GM12873 (cell line): ENCODE measurements around the gene EDNRA.

Experiments
- CTCF ChIP-seq: IDR thresholded peaks from 2 replicates; pipeline ENCODE4 v1.5.1; 2012; ENCODE audit warnings: low read depth, mild to moderate bottlenecking, moderate library complexity, low read length, control low read depth; ENCODE audit not compliant: insufficient read depth; ENCODE audit errors: missing control alignments

Gene EDNRA

GRCh38 chr4:147480891-147481576 is at the start of gene EDNRA:
Gene EDNRA, plus strand, starts transcription at chr4:147481097. Its CDS starts 4,585 bp downstream, at chr4:147485682.
- TF ChIP-seq CTCF: no peak

GRCh38 chr4:147440442-147440841 is 40.5 kb upstream of the EDNRA start:
- no peak for TF ChIP-seq CTCF

DNA sequence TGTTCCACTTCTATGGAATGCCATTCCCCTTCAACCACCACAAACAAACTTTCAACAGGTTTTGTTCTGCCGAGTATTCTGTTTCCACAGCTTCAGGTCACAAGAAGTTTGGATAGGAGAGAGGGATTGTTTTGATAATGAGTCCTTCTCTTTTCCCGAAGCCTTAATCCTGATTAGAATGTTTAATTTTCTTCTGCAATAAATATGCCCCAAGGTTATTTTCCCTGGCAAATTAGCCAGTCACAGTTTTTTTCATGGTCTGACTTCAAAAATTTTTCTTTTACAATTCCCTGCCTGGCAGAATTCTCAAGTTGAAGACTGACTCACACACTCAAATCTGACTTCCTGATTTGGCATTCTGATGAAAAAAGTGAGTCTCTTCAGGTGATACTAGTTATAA is 33.1 kb upstream of the EDNRA start:
- TF ChIP-seq CTCF: no peak

GRCh38 chr4:147453561-147454141 is 27.2 kb upstream of the EDNRA start:
- no peak for TF ChIP-seq CTCF

- no peak for TF ChIP-seq CTCF
Measured at GRCh38 chr4:147456706-147457105, 24.2 kb upstream of the EDNRA start.

DNA sequence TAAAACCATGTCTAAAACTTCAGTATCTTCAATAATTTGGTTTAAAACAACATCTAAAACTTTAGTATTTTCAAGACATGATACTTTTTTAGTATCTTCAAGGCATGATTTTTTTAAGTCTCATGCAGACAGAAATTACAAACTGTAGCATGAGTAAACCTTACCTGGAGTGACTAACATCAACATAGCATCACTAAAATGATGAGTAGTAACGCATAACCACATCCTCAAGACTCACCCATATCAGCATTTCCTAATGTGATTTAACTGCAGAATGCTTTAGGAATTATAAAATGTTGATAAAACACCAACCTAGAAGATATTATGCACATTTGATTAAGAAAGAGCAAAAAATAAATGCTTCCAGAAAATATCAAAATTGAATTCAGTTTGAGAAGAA is 19.7 kb upstream of the EDNRA start:
- TF ChIP-seq CTCF: no peak

DNA sequence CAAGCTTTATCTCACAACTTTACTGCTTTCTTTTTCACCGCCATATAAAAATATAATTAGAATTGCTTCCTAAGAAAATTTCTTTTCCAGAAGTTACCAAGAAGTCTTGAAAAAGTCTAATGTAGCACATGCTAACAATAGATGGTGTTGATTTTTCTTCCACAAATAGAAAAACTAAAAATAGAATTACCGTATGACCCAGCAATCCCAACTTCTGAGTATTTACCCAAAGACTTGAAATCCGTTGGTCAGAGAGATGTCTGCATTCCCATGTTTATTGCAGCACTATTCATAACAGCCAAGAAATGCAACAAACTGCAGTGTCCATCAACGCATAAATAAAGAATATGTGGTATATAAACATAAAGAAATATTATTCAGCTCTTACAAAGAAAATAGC is 17.8 kb upstream of the EDNRA start:
- TF ChIP-seq CTCF: no peak
